GM18907 (cell line): ENCODE data around the gene SMARCA1.
A peak's percentile ranks its signal among the peaks of the same experiment; 100 is the strongest.
"Not testable (repeated sequence)": the region's sequence is repeated elsewhere in the genome, so short reads cannot be mapped to it uniquely, and the experiment has no call there.

ENCODE experiments used
- ATAC-seq: cut with Tn5 transposase; IDR thresholded peaks from one replicate; pipeline ENCODE4 v1.9.1; 2021; ENCODE audit warnings: mild to moderate bottlenecking, moderate library complexity; ENCODE audit not compliant: unreplicated experiment

SMARCA1 gene

GRCh38 chrX:129523079-129523911 is at the start of gene SMARCA1:
Gene SMARCA1, minus strand, starts transcription at chrX:129523490. Its CDS starts 120 bp downstream, at chrX:129523370.
- no peak for ATAC-seq

GRCh38 chrX:129572422-129572821 is 49.1 kb upstream of the SMARCA1 start:
- ATAC-seq: no peak

- no peak for ATAC-seq
Measured at GRCh38 chrX:129568349-129568748, 45.1 kb upstream of the SMARCA1 start.

- no peak for ATAC-seq
Measured at GRCh38 chrX:129566073-129566472, 42.8 kb upstream of the SMARCA1 start.

- no peak for ATAC-seq
Measured at GRCh38 chrX:129565046-129565650, 41.9 kb upstream of the SMARCA1 start.

GRCh38 chrX:129564345-129564744 is 41.1 kb upstream of the SMARCA1 start:
- not testable (repeated sequence) for ATAC-seq

- ATAC-seq: no peak
Measured at GRCh38 chrX:129561453-129561852, 38.2 kb upstream of the SMARCA1 start.

GRCh38 chrX:129559783-129560182 is 36.5 kb upstream of the SMARCA1 start:
- ATAC-seq: no peak

GRCh38 chrX:129557844-129558480 is 34.7 kb upstream of the SMARCA1 start:
- ATAC-seq: no peak

- no peak for ATAC-seq
Measured at GRCh38 chrX:129556806-129557315, 33.6 kb upstream of the SMARCA1 start.

- ATAC-seq: not testable (repeated sequence)
Measured at GRCh38 chrX:129554816-129555215, 31.5 kb upstream of the SMARCA1 start.

- ATAC-seq: peak; percentile 97
Measured at GRCh38 chrX:129553619-129554288, 30.5 kb upstream of the SMARCA1 start.

GRCh38 chrX:129549124-129549523 is 25.8 kb upstream of the SMARCA1 start:
- ATAC-seq: no peak

GRCh38 chrX:129545408-129545807 is 22.1 kb upstream of the SMARCA1 start:
- ATAC-seq: no peak

- no peak for ATAC-seq
Measured at GRCh38 chrX:129544780-129545179, 21.5 kb upstream of the SMARCA1 start.

GRCh38 chrX:129540722-129541184 is 17.5 kb upstream of the SMARCA1 start:
- ATAC-seq: peak; percentile 42

GRCh38 chrX:129540068-129540653 is 16.9 kb upstream of the SMARCA1 start, which contains the start of gene OCRL:
Gene OCRL, plus strand, starts transcription at chrX:129540259. Its CDS starts 181 bp downstream, at chrX:129540440.
- peak; percentile 97 for ATAC-seq

GRCh38 chrX:129534816-129535578 is 11.7 kb upstream of the SMARCA1 start:
- no peak for ATAC-seq

- no peak for ATAC-seq
Measured at GRCh38 chrX:129531132-129531531, 7.8 kb upstream of the SMARCA1 start.

- ATAC-seq: no peak
Measured at GRCh38 chrX:129530410-129530809, 7.1 kb upstream of the SMARCA1 start.
